ENCODE data around the gene UBE2D2. TPM values are rescaled to one million over a fixed set of nuclear protein-coding genes. Genes with fewer than 3 reads are reported as not detected.
"Not testable (repeated sequence)": the region's sequence is repeated elsewhere in the genome, so short reads cannot be mapped to it uniquely, and the experiment has no call there.

UBE2D2 gene
- polyA plus RNA-seq, 3 donors = 41.2 to 167 (median 133) TPM

- peaks cover 0 to 1% (median 0%) of the 10 kb centered on the region in 7 donors for H3K9me3 Mint-ChIP-seq
These were observed 36.1 kb upstream of the UBE2D2 start for GRCh38 chr5:139524940-139525585.

GRCh38 chr5:139525586-139526308 is 35.4 kb upstream of the UBE2D2 start:
- H3K4me1 ChIP-seq (ENCODE audit: control insufficient read depth in 1 of 2, insufficient read depth in 2 of 2, low read length in 2 of 2); H3K4me3 ChIP-seq (replicated peaks in 1 of 3; ENCODE audit: low read depth in 2 of 3, low read length in 3 of 3); DNase-seq; H4K20me1 ChIP-seq (ENCODE audit: insufficient read depth, low read length); H3K27me3 ChIP-seq (ENCODE audit: control insufficient read depth in 2 of 2, insufficient read depth in 2 of 2, low read length in 2 of 2); H3K9me3 Mint-ChIP-seq; H3K9me3 ChIP-seq (replicated peaks in 1 of 2; ENCODE audit: control insufficient read depth in 1 of 2, insufficient read depth in 1 of 2, low read length in 2 of 2); H3K27ac ChIP-seq (ENCODE audit: low read depth in 1 of 2, low read length in 2 of 2); H3K9ac ChIP-seq (ENCODE audit: insufficient read depth, low read length, poor library complexity, severe bottlenecking); H3K27me3 Mint-ChIP-seq (ENCODE audit: low read depth in 3 of 3); H3K36me3 Mint-ChIP-seq; H3K79me2 ChIP-seq (ENCODE audit: insufficient read depth, low read length); H2AFZ ChIP-seq (ENCODE audit: insufficient read depth, low read depth, low read length, poor library complexity, severe bottlenecking); H3K4me3 Mint-ChIP-seq; H3K36me3 ChIP-seq (replicated peaks in 1 of 2; ENCODE audit: control insufficient read depth in 1 of 2, insufficient read depth in 2 of 2, low read length in 2 of 2); intact Hi-C loops (cut with micrococcal nuclease); H3K4me2 ChIP-seq (replicated peaks; ENCODE audit: extremely low read depth, low read length, poor library complexity, severe bottlenecking): not testable (repeated sequence)
- Mint-ChIP-seq H3K27ac (peak overlapping the region in 2 of 7 donors; percentile 24 to 26), H3K4me1 (peaks cover 14% of the 10 kb centered on the region)
- WGBS (ENCODE audit: insufficient coverage) = no CpG with 5 or more reads among the region's 12 CpGs

More at GRCh38 chr5:139524940-139525585, 36.1 kb upstream of the UBE2D2 start:
- H2AFZ ChIP-seq (ENCODE audit: insufficient read depth, low read depth, low read length, poor library complexity, severe bottlenecking) = peak overlapping the region; percentile 48
- no CpG with 5 or more reads among the region's 2 CpGs for WGBS (ENCODE audit: insufficient coverage)
- H3K79me2 ChIP-seq (ENCODE audit: insufficient read depth, low read length) = no peaks in the 10 kb centered on the region
- Mint-ChIP-seq H3K27me3 (ENCODE audit: low read depth in 3 of 3) (peaks cover 2 to 3% (median 3%) of the 10 kb centered on the region in 3 donors), H3K27ac (no peak overlapping the region), H3K4me1 (peaks cover 17% of the 10 kb centered on the region), H3K36me3 (no peaks in the 10 kb centered on the region), H3K4me3 (no peak overlapping the region)
- no peaks in the 10 kb centered on the region for H4K20me1 ChIP-seq (ENCODE audit: insufficient read depth, low read length)
- no peak overlapping the region for H3K9ac ChIP-seq (ENCODE audit: insufficient read depth, low read length, poor library complexity, severe bottlenecking)
- H3K4me2 ChIP-seq (replicated peaks; ENCODE audit: extremely low read depth, low read length, poor library complexity, severe bottlenecking) = no peak overlapping the region
- peaks cover 9% of the 10 kb centered on the region in 2 donors for H3K4me1 ChIP-seq (ENCODE audit: control insufficient read depth in 1 of 2, insufficient read depth in 2 of 2, low read length in 2 of 2)
- no peak overlapping the region for H3K27ac ChIP-seq (ENCODE audit: low read depth in 1 of 2, low read length in 2 of 2)
- TF ChIP-seq, protein P1, sequence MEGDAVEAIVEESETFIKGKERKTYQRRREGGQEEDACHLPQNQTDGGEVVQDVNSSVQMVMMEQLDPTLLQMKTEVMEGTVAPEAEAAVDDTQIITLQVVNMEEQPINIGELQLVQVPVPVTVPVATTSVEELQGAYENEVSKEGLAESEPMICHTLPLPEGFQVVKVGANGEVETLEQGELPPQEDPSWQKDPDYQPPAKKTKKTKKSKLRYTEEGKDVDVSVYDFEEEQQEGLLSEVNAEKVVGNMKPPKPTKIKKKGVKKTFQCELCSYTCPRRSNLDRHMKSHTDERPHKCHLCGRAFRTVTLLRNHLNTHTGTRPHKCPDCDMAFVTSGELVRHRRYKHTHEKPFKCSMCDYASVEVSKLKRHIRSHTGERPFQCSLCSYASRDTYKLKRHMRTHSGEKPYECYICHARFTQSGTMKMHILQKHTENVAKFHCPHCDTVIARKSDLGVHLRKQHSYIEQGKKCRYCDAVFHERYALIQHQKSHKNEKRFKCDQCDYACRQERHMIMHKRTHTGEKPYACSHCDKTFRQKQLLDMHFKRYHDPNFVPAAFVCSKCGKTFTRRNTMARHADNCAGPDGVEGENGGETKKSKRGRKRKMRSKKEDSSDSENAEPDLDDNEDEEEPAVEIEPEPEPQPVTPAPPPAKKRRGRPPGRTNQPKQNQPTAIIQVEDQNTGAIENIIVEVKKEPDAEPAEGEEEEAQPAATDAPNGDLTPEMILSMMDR (IDR thresholded peaks at IDR 0.05) = no peak
- H3K36me3 ChIP-seq (replicated peaks in 1 of 2; ENCODE audit: control insufficient read depth in 1 of 2, insufficient read depth in 2 of 2, low read length in 2 of 2) = no peaks in the 10 kb centered on the region
- intact Hi-C loops (cut with micrococcal nuclease) = no loop called here
- no peak overlapping the region for H3K4me3 ChIP-seq (replicated peaks in 1 of 3; ENCODE audit: low read depth in 2 of 3, low read length in 3 of 3)
- no peak for DNase-seq
- H3K27me3 ChIP-seq (ENCODE audit: control insufficient read depth in 2 of 2, insufficient read depth in 2 of 2, low read length in 2 of 2) = no peaks in the 10 kb centered on the region
- H3K9me3 ChIP-seq (replicated peaks in 1 of 2; ENCODE audit: control insufficient read depth in 1 of 2, insufficient read depth in 1 of 2, low read length in 2 of 2) = no peaks in the 10 kb centered on the region

DNA sequence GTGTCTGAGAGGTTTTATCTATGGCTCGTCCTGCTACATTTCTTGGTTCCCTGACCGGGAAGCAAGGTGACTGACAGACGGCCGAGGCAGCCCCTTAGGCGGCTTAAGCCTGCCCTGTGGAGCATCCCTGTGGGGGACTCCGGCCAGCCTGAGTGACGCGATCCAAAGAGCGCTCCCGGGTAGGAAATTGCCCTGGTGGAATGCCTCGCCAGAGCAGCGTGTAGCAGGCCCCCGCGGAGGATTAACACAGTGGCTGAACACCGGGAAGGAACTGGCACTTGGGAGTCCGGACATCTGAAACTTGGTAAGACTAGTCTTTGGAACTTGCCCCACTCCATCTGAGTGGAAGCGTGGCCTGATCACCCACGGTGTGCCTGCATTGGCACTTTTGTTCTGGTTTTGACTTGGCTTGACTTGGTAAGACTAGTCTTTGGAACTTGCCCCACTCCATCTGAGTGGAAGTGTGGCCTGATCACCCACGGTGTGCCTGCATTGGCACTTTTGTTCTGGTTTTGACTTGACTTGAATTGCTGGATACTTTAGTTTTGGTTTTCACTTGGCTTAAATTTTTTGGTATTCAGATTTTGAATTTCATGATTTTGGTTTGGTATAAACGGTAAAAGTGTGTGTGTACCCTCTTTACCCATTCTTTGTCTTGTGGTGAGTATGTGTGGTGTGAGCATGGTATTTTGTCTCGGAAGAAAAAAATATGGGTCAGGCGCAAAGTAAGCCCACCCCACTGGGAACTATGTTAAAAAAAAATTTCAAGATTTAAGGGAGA is 34.6 kb upstream of the UBE2D2 start:
- intact Hi-C loops (cut with micrococcal nuclease); H3K79me2 ChIP-seq (ENCODE audit: insufficient read depth, low read length); H3K36me3 Mint-ChIP-seq; H3K27ac ChIP-seq (ENCODE audit: low read depth in 1 of 2, low read length in 2 of 2); H3K4me1 Mint-ChIP-seq; H3K36me3 ChIP-seq (replicated peaks in 1 of 2; ENCODE audit: control insufficient read depth in 1 of 2, insufficient read depth in 2 of 2, low read length in 2 of 2); H3K4me1 ChIP-seq (ENCODE audit: control insufficient read depth in 1 of 2, insufficient read depth in 2 of 2, low read length in 2 of 2); H3K27me3 Mint-ChIP-seq (ENCODE audit: low read depth in 3 of 3); H3K4me2 ChIP-seq (replicated peaks; ENCODE audit: extremely low read depth, low read length, poor library complexity, severe bottlenecking); H3K9ac ChIP-seq (ENCODE audit: insufficient read depth, low read length, poor library complexity, severe bottlenecking); H4K20me1 ChIP-seq (ENCODE audit: insufficient read depth, low read length); H3K9me3 ChIP-seq (replicated peaks in 1 of 2; ENCODE audit: control insufficient read depth in 1 of 2, insufficient read depth in 1 of 2, low read length in 2 of 2); H2AFZ ChIP-seq (ENCODE audit: insufficient read depth, low read depth, low read length, poor library complexity, severe bottlenecking); H3K4me3 Mint-ChIP-seq; DNase-seq; H3K4me3 ChIP-seq (replicated peaks in 1 of 3; ENCODE audit: low read depth in 2 of 3, low read length in 3 of 3); H3K27me3 ChIP-seq (ENCODE audit: control insufficient read depth in 2 of 2, insufficient read depth in 2 of 2, low read length in 2 of 2): not testable (repeated sequence)
- H3K27ac Mint-ChIP-seq = peak overlapping the region in 1 of 7 donors; percentile 24
- 87% methylated on average over 13 of the region's 22 CpGs for WGBS (ENCODE audit: insufficient coverage)
- H3K9me3 Mint-ChIP-seq = peaks cover 8 to 13% (median 8%) of the 10 kb centered on the region in 7 donors

All from CD14-positive monocyte (primary cell).